Measurements from ENCODE around the gene PPP2R2C. TPM values are rescaled to one million over a fixed set of nuclear protein-coding genes. Genes with fewer than 3 reads are reported as not detected.

Gene PPP2R2C
- total and polyA plus RNA-seq, 9 of the 15 experiments (the other 6 are each of a cell fraction or from before 2014, with no cell fraction given): 0.04 to 0.06 TPM; not detected in 7

DNA sequence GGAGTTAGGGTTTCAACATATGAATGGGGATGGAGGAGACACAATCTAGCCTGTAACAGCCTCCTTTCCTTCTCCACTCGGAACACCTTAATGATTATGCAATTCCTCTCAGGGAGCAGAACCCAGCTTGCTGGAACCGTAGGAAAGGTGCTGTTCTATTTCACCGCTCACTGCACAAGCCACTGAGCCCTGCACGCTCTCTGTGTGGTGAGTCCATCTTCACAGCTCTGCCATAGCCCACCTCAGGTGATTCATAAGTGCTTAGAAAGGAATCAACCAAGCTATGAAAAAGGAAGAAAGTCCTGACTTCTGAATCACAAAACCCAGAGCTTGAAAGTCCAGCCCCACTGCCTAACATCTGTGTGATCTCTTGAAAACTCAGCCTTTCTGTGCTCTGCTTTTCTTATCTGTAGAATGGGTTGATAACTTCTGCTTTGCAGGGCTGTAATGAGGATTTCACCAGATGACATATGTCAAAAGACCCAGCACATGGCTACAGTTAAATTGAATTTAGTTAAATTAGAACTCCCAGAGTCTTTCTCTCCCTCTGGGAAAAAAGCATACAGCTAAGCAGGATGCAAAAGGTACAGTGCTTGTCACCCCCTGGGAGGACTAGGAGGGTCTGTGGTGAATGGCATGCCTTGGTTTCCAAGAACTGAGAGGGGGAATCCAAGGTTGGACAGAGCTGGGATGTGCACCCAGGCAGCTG is 111.2 kb downstream of the PPP2R2C start:
- intact Hi-C loops (cut with micrococcal nuclease): no loop called here
- no peaks in the 10 kb centered on the region for H3K4me1 ChIP-seq (replicated peaks in 1 of 2; ENCODE audit: control insufficient read depth in 2 of 2, insufficient read depth in 2 of 2, low read length in 2 of 2)
- H3K9ac ChIP-seq (ENCODE audit: insufficient read depth in 1 of 2, low read depth in 2 of 2, low read length in 2 of 2): no peak overlapping the region
- H3K79me2 ChIP-seq (ENCODE audit: control insufficient read depth, insufficient read depth, low read length): no peaks in the 10 kb centered on the region
- no peaks in the 10 kb centered on the region for H3K9me1 ChIP-seq (ENCODE audit: control insufficient read depth, insufficient read depth, low read length)
- H3K4me2 ChIP-seq (ENCODE audit: insufficient read depth, low read length): no peak overlapping the region
- peaks cover 2 to 26% of the 10 kb centered on the region in 2 experiments; a peak in 2 of 5 replicates for H3K27me3 ChIP-seq (ENCODE audit: control insufficient read depth in 2 of 2, insufficient read depth in 2 of 2, low read length in 2 of 2)
- in situ Hi-C loops (cut with MboI): no loop called here
- H3K27ac ChIP-seq (ENCODE audit: extremely low read depth, low read depth, low read length): no peak overlapping the region
- ChIA-PET CTCF (ENCODE audit: low intra/inter-chr PET ratio) (no interaction called here), POLR2A (interaction anchor here (0.6 kb wide), 1 partner anchor 316 kb away, joined by 3 read pairs; no protein-coding TSS in a partner anchor)
- no peaks in the 10 kb centered on the region; the same call in 1 of the 2 replicates for H4K20me1 ChIP-seq (replicated peaks; ENCODE audit: control insufficient read depth, insufficient read depth, low read length)
- WGBS (ENCODE audit: insufficient coverage, low coverage, missing lambda C conversion rate): 0% methylated on average over 4 of the region's 4 CpGs
- H3K9me3 ChIP-seq (replicated peaks; ENCODE audit: control insufficient read depth, insufficient read depth, low read depth, low read length): no peaks in the 10 kb centered on the region
- BruUV-seq (replicated peaks): no TSS peak
- H2AFZ ChIP-seq (ENCODE audit: low read depth, low read length): no peak overlapping the region
- no peak overlapping the region for H3K4me3 ChIP-seq
- ATAC-seq: no peak
- no peaks in the 10 kb centered on the region for H3K36me3 ChIP-seq (ENCODE audit: control insufficient read depth, insufficient read depth, low read length)
- DNase-seq (ENCODE audit: extremely low read depth in 1 of 4, low spot score in 3 of 4): no peak
- no peak for FAIRE-seq
- TF ChIP-seq CHCHD3 (CRISPR knock-in tag; IDR thresholded peaks at IDR 0.05): no peak
- TF ChIP-seq ETV6 (IDR thresholded peaks at IDR 0.05; ENCODE audit: borderline replicate concordance in 1 of 2, low read depth in 2 of 2, low read length in 1 of 2): no peak
- TF ChIP-seq ETV6 (CRISPR knock-in tag; IDR thresholded peaks at IDR 0.05; ENCODE audit: borderline replicate concordance): no peak
- no peak for TF ChIP-seq ZNF511 (CRISPR knock-in tag; IDR thresholded peaks at IDR 0.05)
- TF ChIP-seq, protein P1, sequence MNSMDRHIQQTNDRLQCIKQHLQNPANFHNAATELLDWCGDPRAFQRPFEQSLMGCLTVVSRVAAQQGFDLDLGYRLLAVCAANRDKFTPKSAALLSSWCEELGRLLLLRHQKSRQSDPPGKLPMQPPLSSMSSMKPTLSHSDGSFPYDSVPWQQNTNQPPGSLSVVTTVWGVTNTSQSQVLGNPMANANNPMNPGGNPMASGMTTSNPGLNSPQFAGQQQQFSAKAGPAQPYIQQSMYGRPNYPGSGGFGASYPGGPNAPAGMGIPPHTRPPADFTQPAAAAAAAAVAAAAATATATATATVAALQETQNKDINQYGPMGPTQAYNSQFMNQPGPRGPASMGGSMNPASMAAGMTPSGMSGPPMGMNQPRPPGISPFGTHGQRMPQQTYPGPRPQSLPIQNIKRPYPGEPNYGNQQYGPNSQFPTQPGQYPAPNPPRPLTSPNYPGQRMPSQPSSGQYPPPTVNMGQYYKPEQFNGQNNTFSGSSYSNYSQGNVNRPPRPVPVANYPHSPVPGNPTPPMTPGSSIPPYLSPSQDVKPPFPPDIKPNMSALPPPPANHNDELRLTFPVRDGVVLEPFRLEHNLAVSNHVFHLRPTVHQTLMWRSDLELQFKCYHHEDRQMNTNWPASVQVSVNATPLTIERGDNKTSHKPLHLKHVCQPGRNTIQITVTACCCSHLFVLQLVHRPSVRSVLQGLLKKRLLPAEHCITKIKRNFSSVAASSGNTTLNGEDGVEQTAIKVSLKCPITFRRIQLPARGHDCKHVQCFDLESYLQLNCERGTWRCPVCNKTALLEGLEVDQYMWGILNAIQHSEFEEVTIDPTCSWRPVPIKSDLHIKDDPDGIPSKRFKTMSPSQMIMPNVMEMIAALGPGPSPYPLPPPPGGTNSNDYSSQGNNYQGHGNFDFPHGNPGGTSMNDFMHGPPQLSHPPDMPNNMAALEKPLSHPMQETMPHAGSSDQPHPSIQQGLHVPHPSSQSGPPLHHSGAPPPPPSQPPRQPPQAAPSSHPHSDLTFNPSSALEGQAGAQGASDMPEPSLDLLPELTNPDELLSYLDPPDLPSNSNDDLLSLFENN (IDR thresholded peaks at IDR 0.05; ENCODE audit: low read depth in 2 of 2, low read length in 2 of 2): no peak
- no peak for TF ChIP-seq KHSRP (IDR thresholded peaks at IDR 0.05)
- TF ChIP-seq ZNF197 (CRISPR knock-in tag; IDR thresholded peaks at IDR 0.05; ENCODE audit: low read depth): no peak
- no peak for TF ChIP-seq IRF2 (CRISPR knock-in tag; IDR thresholded peaks at IDR 0.05)
- TF ChIP-seq CBX3 (IDR thresholded peaks at IDR 0.05; ENCODE audit: borderline replicate concordance in 1 of 2, low read length in 2 of 2): no peak
- no peak for TF ChIP-seq U2AF1 (optimal IDR thresholded peaks at IDR 0.05; ENCODE audit: low read depth, low read length)
- no peak for TF ChIP-seq CREBBP (IDR thresholded peaks at IDR 0.05; ENCODE audit: low read depth, low read length)
- TF ChIP-seq ZNF707 (CRISPR knock-in tag; conservative IDR thresholded peaks at IDR 0.05): no peak
- TF ChIP-seq WHSC1 (IDR thresholded peaks at IDR 0.05; ENCODE audit: low read length): no peak
